ENCODE data around the gene PLXNA4. TPM values are rescaled to one million over a fixed set of nuclear protein-coding genes. Genes with fewer than 3 reads are reported as not detected.

PLXNA4 gene
- total and polyA plus RNA-seq, 8 donors, result 0.15 to 12.8 (median 1.6) TPM

- TF ChIP-seq CTCF (IDR thresholded peaks at IDR 0.05) (no peak), POLR2AphosphoS5 (IDR thresholded peaks at IDR 0.05) (no peak), POLR2A (IDR thresholded peaks at IDR 0.05) (no peak), EP300 (IDR thresholded peaks at IDR 0.05) (no peak)
- H3K36me3 ChIP-seq, result no peaks in the 10 kb centered on the region
- intact Hi-C loops (cut with DNase I; ENCODE audit: low total_unique reads), result no loop called here
- H3K4me3 ChIP-seq, result no peak overlapping the region
- H3K27me3 ChIP-seq, result no peaks in the 10 kb centered on the region
- H3K27ac ChIP-seq, result no peak overlapping the region
- peaks cover 0 to 22% (median 15%) of the 10 kb centered on the region in 4 donors for H3K4me1 ChIP-seq
- no peaks in the 10 kb centered on the region for H3K9me3 ChIP-seq
- WGBS, 5 donors, result 91 to 95% (median 95%) methylated on average over 8 of the region's 8 CpGs
- DNase-seq, result no peak
Observed at GRCh38 chr7:132482866-132483265, 93.4 kb downstream of the PLXNA4 start.

- no peaks in the 10 kb centered on the region for H3K9me3 ChIP-seq
- no peaks in the 10 kb centered on the region for H3K36me3 ChIP-seq
- no peak for DNase-seq
- TF ChIP-seq POLR2A (IDR thresholded peaks at IDR 0.05) (no peak), EP300 (IDR thresholded peaks at IDR 0.05) (no peak), CTCF (IDR thresholded peaks at IDR 0.05) (no peak), POLR2AphosphoS5 (IDR thresholded peaks at IDR 0.05) (no peak)
- peaks cover 0 to 6% (median 0%) of the 10 kb centered on the region in 3 donors for H3K27me3 ChIP-seq
- H3K4me3 ChIP-seq, result no peak overlapping the region
- H3K27ac ChIP-seq, result no peak overlapping the region
- H3K4me1 ChIP-seq, result peaks cover 0 to 6% (median 2%) of the 10 kb centered on the region in 4 donors
- intact Hi-C loops (cut with DNase I; ENCODE audit: low total_unique reads), result no loop called here
- WGBS, 5 donors, result 68 to 85% (median 77%) methylated on average over 7 to 9 of the region's 9 CpGs
Observed at GRCh38 chr7:132480534-132480933, 95.7 kb downstream of the PLXNA4 start.

- intact Hi-C loops (cut with DNase I; ENCODE audit: low total_unique reads), result no loop called here
- Histone ChIP-seq H3K4me3 (no peak overlapping the region), H3K4me1 (peaks cover 0 to 27% (median 13%) of the 10 kb centered on the region in 4 donors), H3K27me3 (peaks cover 0 to 22% (median 0%) of the 10 kb centered on the region in 3 donors), H3K36me3 (no peaks in the 10 kb centered on the region), H3K27ac (no peak overlapping the region), H3K9me3 (no peaks in the 10 kb centered on the region)
- TF ChIP-seq POLR2AphosphoS5 (IDR thresholded peaks at IDR 0.05) (no peak), EP300 (IDR thresholded peaks at IDR 0.05) (no peak), CTCF (IDR thresholded peaks at IDR 0.05) (no peak), POLR2A (IDR thresholded peaks at IDR 0.05) (no peak)
- WGBS, 5 donors, result 61 to 86% (median 83%) methylated on average over 1 of the region's 1 CpG
- DNase-seq, result no peak
Observed at GRCh38 chr7:132476541-132476940, 99.7 kb downstream of the PLXNA4 start.

- peaks cover 0 to 22% (median 0%) of the 10 kb centered on the region in 3 donors for H3K27me3 ChIP-seq
- no peaks in the 10 kb centered on the region for H3K36me3 ChIP-seq
- DNase-seq, result no peak
- H3K4me1 ChIP-seq, result peaks cover 0 to 29% (median 14%) of the 10 kb centered on the region in 4 donors
- WGBS, 5 donors, result 26 to 48% (median 43%) methylated on average over 8 of the region's 8 CpGs
- no peak for TF ChIP-seq POLR2AphosphoS5 (IDR thresholded peaks at IDR 0.05)
- TF ChIP-seq POLR2A (IDR thresholded peaks at IDR 0.05), result no peak
- no peak for TF ChIP-seq EP300 (IDR thresholded peaks at IDR 0.05)
- TF ChIP-seq CTCF (IDR thresholded peaks at IDR 0.05), result no peak
- intact Hi-C loops (cut with DNase I; ENCODE audit: low total_unique reads), result no loop called here
- no peak overlapping the region for H3K27ac ChIP-seq
- no peak overlapping the region for H3K4me3 ChIP-seq
- no peaks in the 10 kb centered on the region for H3K9me3 ChIP-seq
Observed at GRCh38 chr7:132475669-132476116, 100.6 kb downstream of the PLXNA4 start.

Data from stomach (tissue), 9 donors.